CD4-positive, alpha-beta T cell (primary cell): ENCODE results near the gene ASB18. TPM values are rescaled to one million over a fixed set of nuclear protein-coding genes. Genes with fewer than 3 reads are reported as not detected.

Experiments used
- ATAC-seq: fragments of 200-7000 bp; cut with Tn5 transposase; one replicate; pipeline ENCODE4 v1.10.0; 2022; ENCODE audit warnings: mild to moderate bottlenecking; ENCODE audit not compliant: poor library complexity
- CTCF ChIA-PET: fragments of 350-600 bp; sonication (Branson Sonifier 250); formaldehyde crosslinking; loops from one replicate; lab custom pipeline; 2021; ENCODE audit warnings: antibody characterized with exemption, inconsistent platforms; lab: Charles Lee
- POLR2A ChIA-PET: fragments of 350-600 bp; sonication (Branson Sonifier 250); formaldehyde crosslinking; loops from one replicate; lab custom pipeline; 2021; ENCODE audit warnings: antibody characterized with exemption, inconsistent platforms; lab: Charles Lee
- DNase-seq, 14 experiments: peaks; one replicate each; pipeline ENCODE4 v3.0.0-alpha.2; 2013 to 2020; ENCODE audit warnings: mixed read lengths in 2 of 14
- H3K27ac ChIP-seq, 2 donors: one replicate each; pipeline versions ENCODE4 v1.5.1 to v1.7.0; 2013; ENCODE audit warnings: low read length in 2 of 2, low read depth in 1 of 2, mild to moderate bottlenecking in 1 of 2
- H3K27me3 ChIP-seq, 2 experiments: 1 replicate in 1 of 2; 2 replicates in 1 of 2; pipeline versions ENCODE4 v1.6.1 to v1.7.0; 2013; ENCODE audit warnings: low read length in 2 of 2, control low read depth in 1 of 2, mild to moderate bottlenecking in 1 of 2, moderate library complexity in 1 of 2; ENCODE audit not compliant: insufficient read depth in 2 of 2, control insufficient read depth in 1 of 2
- H3K36me3 ChIP-seq: one replicate; pipeline ENCODE4 v1.6.1; 2013; ENCODE audit warnings: low read length, control low read depth; ENCODE audit not compliant: insufficient read depth
- H3K4me1 ChIP-seq: one replicate; pipeline ENCODE4 v1.6.1; 2013; ENCODE audit warnings: low read length, control low read depth; ENCODE audit not compliant: insufficient read depth
- H3K4me3 ChIP-seq: one replicate; pipeline ENCODE4 v1.5.1; 2013; ENCODE audit warnings: mild to moderate bottlenecking, low read length, moderate library complexity
- H3K9me3 ChIP-seq, 2 experiments: 1 replicate in 1 of 2; 2 replicates in 1 of 2; pipeline versions ENCODE4 v1.6.1 to v1.7.0; 2013; ENCODE audit warnings: low read length in 2 of 2, mild to moderate bottlenecking in 2 of 2, control low read depth in 1 of 2, moderate library complexity in 1 of 2; ENCODE audit not compliant: control insufficient read depth in 1 of 2, insufficient read depth in 1 of 2
- H3K27ac Mint-ChIP-seq: one replicate; pipeline ENCODE4 v1.8.0; 2020; ENCODE audit warnings: mixed read lengths
- H3K27me3 Mint-ChIP-seq: one replicate; pipeline ENCODE4 v1.8.0; 2021; ENCODE audit warnings: mixed read lengths
- H3K36me3 Mint-ChIP-seq: one replicate; pipeline ENCODE4 v1.8.0; 2021; ENCODE audit warnings: low read depth, mixed read lengths
- H3K4me1 Mint-ChIP-seq: one replicate; pipeline ENCODE4 v1.8.0; 2021; ENCODE audit warnings: low read depth, mixed read lengths
- H3K4me3 Mint-ChIP-seq: one replicate; pipeline ENCODE4 v1.8.0; 2020; ENCODE audit warnings: mild to moderate bottlenecking, mixed read lengths
- H3K9me3 Mint-ChIP-seq: one replicate; pipeline ENCODE4 v1.8.0; 2020; ENCODE audit warnings: mixed read lengths
- CTCF ChIP-seq: fragments of 200-600 bp; IDR thresholded peaks from one replicate; pipeline ENCODE4 v1.8.0; 2022; ENCODE audit warnings: antibody characterized with exemption, mild to moderate bottlenecking
- intact Hi-C, 2 experiments: fragments of 100-400 bp; cut with DNase I in 1 of 2; cut with micrococcal nuclease in 1 of 2; formaldehyde crosslinking; loops; one replicate each; pipeline versions ENCODE4 v1.15.1 to v1.9.0; 2023 to 2025; cut with DNase I, micrococcal nuclease
- total RNA-seq, 174 experiments: library from RNA in 2 of 174; stranded (reverse) in 2 of 174; gene quantifications; one replicate each; pipeline ENCODE4 v1.2.3 and lab custom pipeline; 2021 to 2026

The ASB18 gene
- total RNA-seq, 2 experiments from 2014 or later: not detected

DNA sequence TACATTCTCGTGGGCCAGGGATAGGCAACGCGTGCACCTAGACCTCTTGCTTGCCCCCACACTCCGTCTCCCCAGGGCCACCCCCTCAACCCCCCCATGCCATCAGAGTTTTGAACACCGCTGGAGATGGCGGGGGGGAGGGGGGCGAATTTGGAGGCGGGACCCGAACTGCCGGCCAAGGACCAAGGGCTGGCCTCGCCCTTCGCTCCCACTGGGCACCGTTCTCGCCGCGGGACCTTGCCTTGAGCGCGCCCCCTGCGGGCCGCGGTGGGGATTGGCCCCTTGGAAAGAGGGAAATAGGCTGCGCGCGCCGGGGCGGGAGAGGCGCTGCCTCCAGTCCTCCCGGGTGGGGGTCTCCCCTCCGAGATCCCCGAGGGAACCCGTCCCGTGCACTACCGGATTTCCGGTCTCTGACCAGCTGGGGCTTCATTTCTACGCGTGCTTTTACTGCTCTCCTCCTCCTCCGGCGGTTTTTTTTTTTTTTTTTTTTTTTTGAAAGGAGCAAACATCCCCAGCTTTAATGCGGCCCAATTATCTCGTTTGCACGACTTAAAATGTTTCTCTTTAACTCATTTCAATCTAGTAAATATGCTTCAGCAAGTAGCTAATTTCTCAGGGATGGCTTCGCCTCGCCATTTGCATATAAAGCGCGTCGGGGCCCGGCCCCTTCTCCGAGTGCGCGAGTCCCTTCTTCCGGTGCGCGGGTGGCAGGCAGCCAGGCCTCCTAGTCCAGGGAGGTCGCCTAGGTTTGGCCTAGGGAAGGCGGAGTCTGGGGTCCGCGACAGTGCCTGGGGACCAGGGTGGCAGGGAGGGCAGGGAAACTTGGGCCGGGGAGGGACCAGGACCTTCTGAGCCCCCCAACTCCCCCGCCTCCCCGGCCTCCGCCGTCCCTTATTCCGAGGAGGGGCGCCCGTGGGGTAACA, 86.0 kb downstream of the ASB18 start:
- Mint-ChIP-seq H3K9me3 (no peaks in the 10 kb centered on the region), H3K4me1 (peaks cover 12% of the 10 kb centered on the region), H3K27ac (no peak overlapping the region), H3K36me3 (no peaks in the 10 kb centered on the region), H3K27me3 (peaks cover 89% of the 10 kb centered on the region), H3K4me3 (no peak overlapping the region)
- peak; percentile 33 for TF ChIP-seq CTCF
- ChIA-PET POLR2A (no interaction called here), CTCF (no interaction called here)
- Histone ChIP-seq H3K27me3 (peaks cover 62 to 96% of the 10 kb centered on the region in 2 experiments), H3K4me1 (peaks cover 17% of the 10 kb centered on the region), H3K27ac (no peak overlapping the region), H3K36me3 (no peaks in the 10 kb centered on the region), H3K9me3 (peaks cover 0 to 34% of the 10 kb centered on the region in 2 experiments), H3K4me3 (peak overlapping the region; percentile 16)
- DNase-seq: peak in 6 of 14 experiments; percentile 4 to 42 (median 12)
- intact Hi-C loops: loop anchor here in 1 of 2 experiments (5.0 kb wide), 1 partner anchor 411 kb away; no protein-coding TSS in a partner anchor
- ATAC-seq: no peak

DNA sequence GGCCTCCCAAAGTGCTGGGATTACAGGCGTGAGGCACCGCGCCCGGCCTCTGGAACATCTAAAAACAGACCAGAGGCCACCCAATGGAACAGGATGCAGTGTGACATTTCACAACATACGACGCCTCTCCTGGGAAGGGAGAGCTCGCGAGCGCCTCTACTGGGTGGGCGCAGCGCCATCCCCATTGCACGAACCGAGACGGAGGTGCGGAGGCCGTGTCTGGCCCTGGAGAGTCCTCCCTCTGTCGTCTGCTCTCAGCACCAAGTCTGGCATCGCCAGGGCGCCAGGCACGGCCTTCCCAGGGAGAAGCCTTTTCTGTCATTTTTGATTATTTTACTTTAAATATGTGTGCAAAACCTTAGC, 86.6 kb downstream of the ASB18 start:
- ATAC-seq: no peak

DNA sequence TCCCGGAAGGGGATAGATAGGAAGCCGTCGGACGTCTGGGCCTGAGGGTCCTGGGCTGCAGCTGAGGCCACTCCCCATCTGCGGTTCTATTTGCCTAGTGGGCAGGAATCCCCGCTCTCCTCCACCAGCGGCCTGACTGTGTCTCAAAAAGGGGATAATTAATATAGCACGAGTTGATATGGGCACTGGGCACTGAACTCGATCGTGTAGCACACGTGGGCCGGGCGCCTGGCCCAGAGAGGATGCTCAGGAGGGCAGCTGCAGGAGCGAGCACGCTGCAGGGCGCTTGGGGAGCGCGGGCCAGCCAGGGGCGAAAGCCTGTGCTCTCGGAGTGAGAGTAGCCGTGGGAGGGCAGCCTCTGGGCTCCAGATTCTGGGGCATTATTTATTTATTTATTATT, 87.3 kb downstream of the ASB18 start:
- POLR2A ChIA-PET: no interaction called here
- CTCF ChIA-PET: no interaction called here
- H3K27me3 ChIP-seq: peaks cover 62 to 94% of the 10 kb centered on the region in 2 experiments
- Mint-ChIP-seq H3K4me1 (peaks cover 15% of the 10 kb centered on the region), H3K9me3 (no peaks in the 10 kb centered on the region), H3K36me3 (no peaks in the 10 kb centered on the region), H3K4me3 (no peak overlapping the region), H3K27me3 (peaks cover 81% of the 10 kb centered on the region), H3K27ac (no peak overlapping the region)
- DNase-seq (no peak), ATAC-seq (no peak)
- peaks cover 0 to 37% of the 10 kb centered on the region in 2 experiments for H3K9me3 ChIP-seq
- H3K4me3 ChIP-seq: no peak overlapping the region
- no peak overlapping the region for H3K27ac ChIP-seq
- intact Hi-C loops: loop anchor here in 1 of 2 experiments (5.0 kb wide), 1 partner anchor 410 kb away; no protein-coding TSS in a partner anchor
- H3K4me1 ChIP-seq: peaks cover 17% of the 10 kb centered on the region
- H3K36me3 ChIP-seq: no peaks in the 10 kb centered on the region
- TF ChIP-seq CTCF: no peak

More for the DNA sequence above, 86.6 kb downstream of the ASB18 start:
- DNase-seq: peak in 2 of 14 experiments; percentile 11 to 28
- H3K27me3 Mint-ChIP-seq: peaks cover 83% of the 10 kb centered on the region
- no peaks in the 10 kb centered on the region for H3K36me3 Mint-ChIP-seq
- no peak overlapping the region for H3K4me3 Mint-ChIP-seq
- ChIA-PET POLR2A (no interaction called here), CTCF (no interaction called here)
- peaks cover 12% of the 10 kb centered on the region for H3K4me1 Mint-ChIP-seq
- H3K4me3 ChIP-seq: no peak overlapping the region
- H3K27ac Mint-ChIP-seq: no peak overlapping the region
- peaks cover 17% of the 10 kb centered on the region for H3K4me1 ChIP-seq
- intact Hi-C loops: loop anchor here in 1 of 2 experiments (5.0 kb wide), 1 partner anchor 410 kb away; no protein-coding TSS in a partner anchor
- H3K9me3 ChIP-seq: peaks cover 0 to 37% of the 10 kb centered on the region in 2 experiments
- TF ChIP-seq CTCF: no peak
- H3K27me3 ChIP-seq: peaks cover 65 to 96% of the 10 kb centered on the region in 2 experiments
- no peaks in the 10 kb centered on the region for H3K9me3 Mint-ChIP-seq
- no peaks in the 10 kb centered on the region for H3K36me3 ChIP-seq
- no peak overlapping the region for H3K27ac ChIP-seq
